ENCODE data around the gene RNF8. TPM values are rescaled to one million over a fixed set of nuclear protein-coding genes. Genes with fewer than 3 reads are reported as not detected.
A peak's percentile ranks its signal among the peaks of the same experiment; 100 is the strongest.
"Not testable (repeated sequence)": the region's sequence is repeated elsewhere in the genome, so short reads cannot be mapped to it uniquely, and the experiment has no call there.

The RNF8 gene
- total RNA-seq, 2 donors from 2014 or later = 12.7 to 42.4 TPM

GRCh38 chr6:37442416-37443215 is 88.8 kb downstream of the RNF8 start:
- H3K27ac ChIP-seq = peak overlapping the region; percentile 52 to 62

GRCh38 chr6:37443216-37443542 is 89.4 kb downstream of the RNF8 start:
- H3K27ac ChIP-seq = peak overlapping the region; percentile 52 to 62
- not testable (repeated sequence) for H3K4me1 ChIP-seq (replicated peaks)

More at GRCh38 chr6:37442416-37443215, 88.8 kb downstream of the RNF8 start:
- Histone ChIP-seq H3K27me3 (replicated peaks; ENCODE audit: insufficient read depth) (no peaks in the 10 kb centered on the region), H3K4me3 (no peak overlapping the region), H3K4me1 (replicated peaks) (no peaks in the 10 kb centered on the region), H3K9me3 (no peaks in the 10 kb centered on the region), H3K36me3 (peaks cover 5 to 15% of the 10 kb centered on the region in 2 donors)
- no peak for TF ChIP-seq CTCF (IDR thresholded peaks at IDR 0.05)
- TF ChIP-seq POLR2A (IDR thresholded peaks at IDR 0.05) = no peak
- no peak for TF ChIP-seq POLR2AphosphoS5 (IDR thresholded peaks at IDR 0.05)
- intact Hi-C loops (cut with DNase I) = no loop called here
- no peak for DNase-seq (ENCODE audit: low spot score)
- WGBS = 22% methylated on average over 4 of the region's 4 CpGs

More at GRCh38 chr6:37443216-37443542, 89.4 kb downstream of the RNF8 start:
- DNase-seq (ENCODE audit: low spot score); intact Hi-C loops (cut with DNase I); H3K4me3 ChIP-seq; H3K27me3 ChIP-seq (replicated peaks; ENCODE audit: insufficient read depth); H3K36me3 ChIP-seq; H3K9me3 ChIP-seq: not testable (repeated sequence)
- WGBS = 86% methylated on average over 5 of the region's 5 CpGs

Small RNA genes within 50 kb of the gene (small RNA-seq; reads per million reads assigned to genes)
- 0 reads per million in 2 donors for gene RN7SL273P

Other genes with a start within 250 kb of the RNF8 start
- gene PIM1, start 183.8 kb upstream of the RNF8 start, total RNA-seq = 10 to 100 TPM in 1 of 2 donors, 1 to 10 TPM in 1; 4.8 to 35.3 TPM
- 10 to 100 TPM; 10.7 to 27.0 TPM for gene TBC1D22B, start 96.2 kb upstream of the RNF8 start, total RNA-seq
- 1 to 10 TPM in 1 of 2 donors, under 1 TPM in 1; 0.50 to 7.3 TPM for gene TMEM217, start 95.8 kb upstream of the RNF8 start, total RNA-seq
- gene CMTR1, start 79.2 kb downstream of the RNF8 start, total RNA-seq = 100 to 1,000 TPM in 1 of 2 donors, 10 to 100 TPM in 1; 28.1 to 147 TPM
- 10 to 100 TPM; 46.9 to 54.6 TPM for gene CCDC167, start 145.9 kb downstream of the RNF8 start, total RNA-seq

Measured in prostate gland (tissue), 2 donors.